CD14-positive monocyte (primary cell): ENCODE data around the gene VSX1. TPM values are rescaled to one million over a fixed set of nuclear protein-coding genes. Genes with fewer than 3 reads are reported as not detected.

ENCODE experiments used
- DNase-seq, 3 donors: peaks; one replicate each; pipeline ENCODE4 v3.0.0-alpha.2; 2011 to 2022
- H2AFZ ChIP-seq: 2 replicates; pipeline ENCODE4 v1.6.0; 2012; ENCODE audit warnings: mild to moderate bottlenecking, low read depth, low read length, inconsistent platforms; ENCODE audit not compliant: insufficient read depth, poor library complexity, severe bottlenecking
- H3K27ac ChIP-seq, 2 donors: 1 replicate in 1 of 2; 2 replicates in 1 of 2; pipeline ENCODE4 v1.5.1; 2012 to 2013; ENCODE audit warnings: low read length in 2 of 2, control low read depth in 1 of 2, inconsistent platforms in 1 of 2, low read depth in 1 of 2, mild to moderate bottlenecking in 1 of 2
- H3K27me3 ChIP-seq, 2 donors: one replicate each; pipeline versions ENCODE4 v1.6.0 to v1.6.1; 2011 to 2013; ENCODE audit warnings: low read length in 2 of 2; ENCODE audit not compliant: control insufficient read depth in 2 of 2, insufficient read depth in 2 of 2
- H3K36me3 ChIP-seq, 2 donors: replicated peaks in 1 of 2; 1 replicate in 1 of 2; 2 replicates in 1 of 2; pipeline versions ENCODE4 v1.5.1 to v1.6.1; 2012 to 2013; ENCODE audit warnings: low read length in 2 of 2, control low read depth in 1 of 2, inconsistent platforms in 1 of 2, mild to moderate bottlenecking in 1 of 2; ENCODE audit not compliant: insufficient read depth in 2 of 2, control insufficient read depth in 1 of 2
- H3K4me1 ChIP-seq, 2 donors: 1 replicate in 1 of 2; 2 replicates in 1 of 2; pipeline versions ENCODE4 v1.5.1 to v1.6.1; 2012 to 2013; ENCODE audit warnings: low read length in 2 of 2, control low read depth in 1 of 2, inconsistent platforms in 1 of 2, mild to moderate bottlenecking in 1 of 2, moderate library complexity in 1 of 2; ENCODE audit not compliant: insufficient read depth in 2 of 2, control insufficient read depth in 1 of 2
- H3K4me2 ChIP-seq: replicated peaks from 2 replicates; pipeline ENCODE3; 2012; ENCODE audit warnings: low read length, moderate library complexity, mild to moderate bottlenecking; ENCODE audit not compliant: poor library complexity, severe bottlenecking; ENCODE audit errors: extremely low read depth
- H3K4me3 ChIP-seq, 3 experiments: fragments of 200-600 bp in 1 of 3; sonication (generic) in 1 of 3; replicated peaks in 1 of 3; 1 replicate in 2 of 3; 2 replicates in 1 of 3; pipeline ENCODE4 v1.5.1; 2011 to 2013; ENCODE audit warnings: low read length in 3 of 3, mild to moderate bottlenecking in 3 of 3, control low read depth in 2 of 3, low read depth in 2 of 3, inconsistent platforms in 1 of 3, moderate library complexity in 1 of 3
- H3K79me2 ChIP-seq: 2 replicates; pipeline ENCODE4 v1.6.0; 2012; ENCODE audit warnings: mild to moderate bottlenecking, control low read depth, inconsistent platforms, low read length, moderate library complexity; ENCODE audit not compliant: insufficient read depth
- H3K9ac ChIP-seq: 2 replicates; pipeline ENCODE4 v1.6.0; 2017; ENCODE audit warnings: low read length, mild to moderate bottlenecking; ENCODE audit not compliant: insufficient read depth, poor library complexity, severe bottlenecking
- H3K9me3 ChIP-seq, 2 donors: replicated peaks in 1 of 2; 1 replicate in 1 of 2; 2 replicates in 1 of 2; pipeline versions ENCODE4 v1.5.1 to v1.6.1; 2012 to 2013; ENCODE audit warnings: low read length in 2 of 2, control low read depth in 1 of 2; ENCODE audit not compliant: control insufficient read depth in 1 of 2, insufficient read depth in 1 of 2
- H4K20me1 ChIP-seq: 2 replicates; pipeline ENCODE4 v1.6.0; 2012; ENCODE audit warnings: mild to moderate bottlenecking, low read length, control low read depth, moderate library complexity; ENCODE audit not compliant: insufficient read depth
- H3K27ac Mint-ChIP-seq, 7 donors: one replicate each; pipeline ENCODE4 v1.8.0; 2020; ENCODE audit warnings: mild to moderate bottlenecking in 7 of 7, mixed read lengths in 7 of 7, moderate library complexity in 6 of 7, inconsistent platforms in 2 of 7
- H3K27me3 Mint-ChIP-seq, 3 donors: one replicate each; pipeline ENCODE4 v1.8.0; 2021 to 2022; ENCODE audit warnings: low read depth in 3 of 3, mild to moderate bottlenecking in 3 of 3, mixed read lengths in 3 of 3, moderate library complexity in 3 of 3, inconsistent platforms in 1 of 3
- H3K36me3 Mint-ChIP-seq, 2 donors: one replicate each; pipeline ENCODE4 v1.8.0; 2020; ENCODE audit warnings: mixed read lengths in 2 of 2, inconsistent platforms in 1 of 2, mild to moderate bottlenecking in 1 of 2
- H3K4me1 Mint-ChIP-seq: one replicate; pipeline ENCODE4 v1.8.0; 2020; ENCODE audit warnings: mild to moderate bottlenecking, mixed read lengths
- H3K4me3 Mint-ChIP-seq, 2 donors: one replicate each; pipeline ENCODE4 v1.8.0; 2020; ENCODE audit warnings: mild to moderate bottlenecking in 2 of 2, mixed read lengths in 2 of 2, moderate library complexity in 1 of 2
- H3K9me3 Mint-ChIP-seq, 7 donors: one replicate each; pipeline ENCODE4 v1.8.0; 2020 to 2022; ENCODE audit warnings: mixed read lengths in 7 of 7, mild to moderate bottlenecking in 6 of 7, moderate library complexity in 6 of 7, inconsistent platforms in 2 of 7
- CTCF ChIP-seq: fragments of 200-600 bp; IDR thresholded peaks from one replicate; pipeline ENCODE4 v1.8.0; 2022; ENCODE audit warnings: antibody characterized with exemption, mild to moderate bottlenecking
- WGBS: methylation state at CpG from one replicate; pipeline ENCODE4 v1.1.5; 2013; ENCODE audit warnings: missing lambda C conversion rate; ENCODE audit not compliant: insufficient coverage; 5-methylcytosine and 5-hydroxymethylcytosine counted together
- intact Hi-C, 2 donors: fragments of 100-400 bp; cut with micrococcal nuclease; formaldehyde crosslinking; loops; one replicate each; pipeline versions ENCODE4 v1.15.0 to v1.15.1; 2023
- polyA plus RNA-seq, 3 donors: library from polyadenylated mRNA; depleted of rRNA in 1 of 3; unstranded in 2 of 3; stranded (reverse) in 1 of 3; fragments of 300-500 nt in 2 of 3; fragments of >200 nt in 1 of 3; fragmentation: Illumina TruSeq in 2 of 3; gene quantifications; 1 replicate in 2 of 3; 2 replicates in 1 of 3; pipeline ENCODE4 v1.2.3, GENCODE V29; 2012 to 2021

Gene VSX1
- polyA plus RNA-seq, 3 donors = not detected

- 17% methylated on average over 4 of the region's 9 CpGs for WGBS
- peak; percentile 59 to 76 (median 67) for DNase-seq
- no peak overlapping the region for H3K27ac Mint-ChIP-seq
These were observed 16.2 kb downstream of the VSX1 start for GRCh38 chr20:25065625-25066338.

More at GRCh38 chr20:25065625-25066338, 16.2 kb downstream of the VSX1 start:
- Histone ChIP-seq H2AFZ (no peak overlapping the region), H3K36me3 (no peaks in the 10 kb centered on the region), H3K9ac (no peak overlapping the region), H3K9me3 (no peaks in the 10 kb centered on the region), H3K4me1 (no peaks in the 10 kb centered on the region), H3K4me3 (no peak overlapping the region), H3K27me3 (peaks cover 4 to 15% of the 10 kb centered on the region in 2 donors), H4K20me1 (no peaks in the 10 kb centered on the region), H3K4me2 (no peak overlapping the region), H3K27ac (no peak overlapping the region), H3K79me2 (no peaks in the 10 kb centered on the region)
- H3K9me3 Mint-ChIP-seq = peaks cover 0 to 2% (median 0%) of the 10 kb centered on the region in 7 donors
- intact Hi-C loops = loop anchor here (1.0 to 10.0 kb wide), 3 partner anchors 70 to 129 kb away; partner anchors contain the start of gene ENTPD6 (in 1 of the 2)
- peaks cover 4% of the 10 kb centered on the region for H3K4me1 Mint-ChIP-seq
- peaks cover 12 to 15% (median 13%) of the 10 kb centered on the region in 3 donors for H3K27me3 Mint-ChIP-seq
- no peak overlapping the region for H3K4me3 Mint-ChIP-seq
- peak; percentile 82 for TF ChIP-seq CTCF
- no peaks in the 10 kb centered on the region for H3K36me3 Mint-ChIP-seq
